H9 (cell line): Measurements from ENCODE around the gene MCCC2. TPM values are rescaled to one million over a fixed set of nuclear protein-coding genes. Genes with fewer than 3 reads are reported as not detected.

ENCODE experiments used
- DNase-seq: peaks from one replicate; pipeline ENCODE4 v3.0.0-alpha.2; 2017
- H2AFZ ChIP-seq: one replicate; pipeline ENCODE4 v1.6.1; 2013; ENCODE audit warnings: mild to moderate bottlenecking, low read length, control low read depth, moderate library complexity
- H2AK5ac ChIP-seq: 2 replicates; pipeline ENCODE4 v1.6.1; 2013; ENCODE audit warnings: low read length, control low read depth, mixed read lengths; ENCODE audit not compliant: insufficient read length
- H2BK120ac ChIP-seq: one replicate; pipeline ENCODE4 v1.6.1; 2013; ENCODE audit warnings: low read depth, mild to moderate bottlenecking, low read length, control low read depth, inconsistent platforms; ENCODE audit not compliant: poor library complexity, severe bottlenecking
- H2BK12ac ChIP-seq: 2 replicates; pipeline ENCODE4 v1.6.1; 2013; ENCODE audit warnings: low read length, control low read depth, mixed read lengths, low read depth; ENCODE audit not compliant: insufficient read length
- H2BK15ac ChIP-seq: 2 replicates; pipeline ENCODE4 v1.6.1; 2013; ENCODE audit warnings: low read depth, low read length, control low read depth
- H2BK20ac ChIP-seq: one replicate; pipeline ENCODE4 v1.6.1; 2013; ENCODE audit warnings: low read depth, mild to moderate bottlenecking, low read length, control low read depth, inconsistent platforms; ENCODE audit not compliant: poor library complexity, severe bottlenecking
- H2BK5ac ChIP-seq: 2 replicates; pipeline ENCODE4 v1.6.1; 2013; ENCODE audit warnings: low read length, control low read depth, mixed read lengths; ENCODE audit not compliant: insufficient read length
- H3K14ac ChIP-seq: 2 replicates; pipeline ENCODE4 v1.6.1; 2013; ENCODE audit warnings: low read length, control low read depth; ENCODE audit not compliant: insufficient read depth
- H3K18ac ChIP-seq: 2 replicates; pipeline ENCODE4 v1.6.1; 2013; ENCODE audit warnings: low read depth, mild to moderate bottlenecking, mixed read lengths, low read length, control low read depth; ENCODE audit not compliant: insufficient read length
- H3K23ac ChIP-seq: 2 replicates; pipeline ENCODE4 v1.6.1; 2013; ENCODE audit warnings: low read length, control low read depth, mixed read lengths, low read depth; ENCODE audit not compliant: insufficient read length
- H3K23me2 ChIP-seq: 2 replicates; pipeline ENCODE4 v1.6.1; 2013; ENCODE audit warnings: low read depth, mild to moderate bottlenecking, mixed read lengths, low read length, control low read depth; ENCODE audit not compliant: insufficient read length, poor library complexity, severe bottlenecking
- H3K27ac ChIP-seq: 2 replicates; pipeline ENCODE4 v1.5.1; 2013; ENCODE audit warnings: low read length, control low read depth, mixed read lengths, low read depth; ENCODE audit not compliant: insufficient read length
- H3K27me3 ChIP-seq: 2 replicates; pipeline ENCODE4 v1.6.1; 2013; ENCODE audit warnings: low read length, control low read depth, inconsistent platforms; ENCODE audit not compliant: insufficient read depth
- H3K4ac ChIP-seq: 2 replicates; pipeline ENCODE4 v1.6.1; 2013; ENCODE audit warnings: low read depth, mild to moderate bottlenecking, control low read depth, inconsistent platforms, low read length, moderate library complexity
- H3K4me1 ChIP-seq: 2 replicates; pipeline ENCODE4 v1.6.1; 2013; ENCODE audit warnings: low read length, control low read depth, inconsistent platforms; ENCODE audit not compliant: insufficient read depth
- H3K4me2 ChIP-seq: 2 replicates; pipeline ENCODE4 v1.6.1; 2013; ENCODE audit warnings: low read length, control low read depth, mixed read lengths; ENCODE audit not compliant: insufficient read length, insufficient read depth
- H3K56ac ChIP-seq: 2 replicates; pipeline ENCODE4 v1.6.1; 2013; ENCODE audit warnings: low read depth, mild to moderate bottlenecking, mixed read lengths, low read length, control low read depth; ENCODE audit not compliant: insufficient read length
- H3K79me1 ChIP-seq: 2 replicates; pipeline ENCODE4 v1.6.1; 2013; ENCODE audit warnings: low read depth, mild to moderate bottlenecking, moderate library complexity, low read length, control low read depth, inconsistent platforms; ENCODE audit not compliant: insufficient read depth, poor library complexity, severe bottlenecking
- H3K79me2 ChIP-seq: 2 replicates; pipeline ENCODE4 v1.6.1; 2013; ENCODE audit warnings: low read length, control low read depth, inconsistent platforms; ENCODE audit not compliant: insufficient read depth
- H3K9ac ChIP-seq: 2 replicates; pipeline ENCODE4 v1.6.1; 2013; ENCODE audit warnings: low read length, control low read depth, mixed read lengths; ENCODE audit not compliant: insufficient read length; ENCODE audit errors: extremely low read depth
- H3K9me3 ChIP-seq: one replicate; pipeline ENCODE4 v1.6.1; 2013; ENCODE audit warnings: low read depth, low read length, inconsistent platforms; ENCODE audit not compliant: control insufficient read depth
- H3T11ph ChIP-seq: one replicate; pipeline ENCODE4 v1.6.1; 2013; ENCODE audit warnings: mild to moderate bottlenecking, low read length, control low read depth, inconsistent platforms
- H4K20me1 ChIP-seq: one replicate; pipeline ENCODE4 v1.6.1; 2013; ENCODE audit not compliant: control insufficient read depth, insufficient read length, insufficient read depth
- H4K5ac ChIP-seq: 2 replicates; pipeline ENCODE4 v1.6.1; 2013; ENCODE audit warnings: low read depth, mild to moderate bottlenecking, mixed read lengths, low read length, control low read depth; ENCODE audit not compliant: insufficient read length
- H4K8ac ChIP-seq: replicated peaks from 2 replicates; pipeline ENCODE4 v1.6.1; 2013; ENCODE audit warnings: low read length, control low read depth, mixed read lengths, low read depth; ENCODE audit not compliant: insufficient read length
- H4K91ac ChIP-seq: 2 replicates; pipeline ENCODE4 v1.6.1; 2013; ENCODE audit warnings: low read depth, mild to moderate bottlenecking, moderate library complexity, mixed read lengths, low read length, control low read depth; ENCODE audit not compliant: insufficient read length
- H3K27ac Mint-ChIP-seq, 3 experiments: 2 replicates in 2 of 3; 3 replicates in 1 of 3; pipeline ENCODE4 v1.8.0; 2020 to 2021; ENCODE audit warnings: mixed read lengths in 3 of 3, mild to moderate bottlenecking in 1 of 3, moderate library complexity in 1 of 3
- H3K27me3 Mint-ChIP-seq: 2 replicates; pipeline ENCODE4 v1.8.0; 2021; ENCODE audit warnings: low read depth, mild to moderate bottlenecking, moderate library complexity, mixed read lengths
- H3K36me3 Mint-ChIP-seq, 3 experiments: 2 replicates in 2 of 3; 3 replicates in 1 of 3; pipeline ENCODE4 v1.8.0; 2020 to 2021; ENCODE audit warnings: low read depth in 3 of 3, mixed read lengths in 3 of 3; ENCODE audit not compliant: insufficient read depth in 1 of 3
- H3K4me1 Mint-ChIP-seq, 2 experiments: 2 replicates each; pipeline ENCODE4 v1.8.0; 2020; ENCODE audit warnings: mixed read lengths in 2 of 2
- H3K4me3 Mint-ChIP-seq, 2 experiments: 2 replicates in 1 of 2; 3 replicates in 1 of 2; pipeline ENCODE4 v1.8.0; 2020 to 2021; ENCODE audit warnings: mild to moderate bottlenecking in 2 of 2, mixed read lengths in 2 of 2, moderate library complexity in 1 of 2
- H3K9me3 Mint-ChIP-seq, 2 experiments: 2 replicates in 1 of 2; 3 replicates in 1 of 2; pipeline ENCODE4 v1.8.0; 2020; ENCODE audit warnings: mild to moderate bottlenecking in 2 of 2, mixed read lengths in 2 of 2, moderate library complexity in 1 of 2
- CTCF ChIP-seq: fragments of 200-600 bp; sonication (generic); conservative IDR thresholded peaks from 3 replicates; pipeline ENCODE4 v1.8.0; 2021; ENCODE audit warnings: antibody characterized with exemption, mild to moderate bottlenecking
- WGBS: extraction: QIAGEN DNeasy Blood & Tissue Kit; methylation state at CpG from one replicate; pipeline ENCODE4 v1.1.7; 2013; ENCODE audit warnings: missing lambda C conversion rate, low lambda C conversion rate, mixed read lengths; ENCODE audit not compliant: insufficient read length; ENCODE audit errors: extremely low coverage; 5-methylcytosine and 5-hydroxymethylcytosine counted together
- total RNA-seq: library from RNA; stranded (reverse); gene quantifications from 2 replicates; pipeline ENCODE4 v1.2.1, GENCODE V29; 2021

Gene MCCC2
- total RNA-seq, 1 experiment from 2014 or later: 62.7 TPM

GRCh38 chr5:71680510-71680909 lies 93.4 kb downstream of the MCCC2 start:
- no peaks in the 10 kb centered on the region for H3K4me1 Mint-ChIP-seq
- no peak overlapping the region for H3K56ac ChIP-seq
- H4K8ac ChIP-seq: no peak overlapping the region
- H3K23me2 ChIP-seq: no peaks in the 10 kb centered on the region
- H2BK120ac ChIP-seq: no peak overlapping the region
- H4K5ac ChIP-seq: no peak overlapping the region
- H3K9me3 Mint-ChIP-seq: peaks cover 3 to 7% of the 10 kb centered on the region in 2 experiments; a peak in 3 of 5 replicates
- H3K4ac ChIP-seq: no peak overlapping the region
- no peak overlapping the region for H2BK15ac ChIP-seq
- no peaks in the 10 kb centered on the region for H3K4me1 ChIP-seq
- no peak for DNase-seq
- no peak for TF ChIP-seq CTCF
- no peak overlapping the region for H3K14ac ChIP-seq
- no peak overlapping the region for H4K91ac ChIP-seq
- H2BK20ac ChIP-seq: no peak overlapping the region
- 0 out of 7 replicates have a peak, but pooled peaks cover 0 to 15% (median 0%) of the 10 kb centered on the region in 3 experiments for H3K36me3 Mint-ChIP-seq
- H2BK12ac ChIP-seq: no peak overlapping the region
- no peaks in the 10 kb centered on the region for H4K20me1 ChIP-seq
- H3K27me3 ChIP-seq: no peaks in the 10 kb centered on the region
- H3K9me3 ChIP-seq: no peaks in the 10 kb centered on the region
- no peak overlapping the region for H3K9ac ChIP-seq
- no peak overlapping the region for H3K18ac ChIP-seq
- H3K23ac ChIP-seq: no peak overlapping the region
- H3K4me2 ChIP-seq: no peak overlapping the region
- WGBS: no CpG with 5 or more reads among the region's 2 CpGs
- no peaks in the 10 kb centered on the region for H3K79me1 ChIP-seq
- H2AK5ac ChIP-seq: no peak overlapping the region
- no peak overlapping the region for H3K27ac ChIP-seq
- H2BK5ac ChIP-seq: no peak overlapping the region
- H3T11ph ChIP-seq: no peak overlapping the region
- H3K27ac Mint-ChIP-seq: no peak overlapping the region
- no peak overlapping the region for H2AFZ ChIP-seq
- H3K79me2 ChIP-seq: no peaks in the 10 kb centered on the region
- H3K27me3 Mint-ChIP-seq: peaks cover 4% of the 10 kb centered on the region
- H3K4me3 Mint-ChIP-seq: no peak overlapping the region
